NCI-H2029 (cell line): ENCODE measurements around the gene REEP5.

Source experiments
- DNase-seq: peaks from one replicate; lab custom pipeline; 2025; lab: John Stamatoyannopoulos, UW

Gene REEP5

GRCh38 chr5:112844489-112844888, 77.5 kb downstream of the REEP5 start:
- no peak for DNase-seq

- no peak for DNase-seq
These were observed 88.1 kb downstream of the REEP5 start for GRCh38 chr5:112833971-112834370.

GRCh38 chr5:112830378-112830777, 91.6 kb downstream of the REEP5 start:
- no peak for DNase-seq
